ENCODE measurements around the gene MAPK7.
A peak's percentile ranks its signal among the peaks of the same experiment; 100 is the strongest.
"Not testable (repeated sequence)": the region's sequence is repeated elsewhere in the genome, so short reads cannot be mapped to it uniquely, and the experiment has no call there.

Gene MAPK7

DNA sequence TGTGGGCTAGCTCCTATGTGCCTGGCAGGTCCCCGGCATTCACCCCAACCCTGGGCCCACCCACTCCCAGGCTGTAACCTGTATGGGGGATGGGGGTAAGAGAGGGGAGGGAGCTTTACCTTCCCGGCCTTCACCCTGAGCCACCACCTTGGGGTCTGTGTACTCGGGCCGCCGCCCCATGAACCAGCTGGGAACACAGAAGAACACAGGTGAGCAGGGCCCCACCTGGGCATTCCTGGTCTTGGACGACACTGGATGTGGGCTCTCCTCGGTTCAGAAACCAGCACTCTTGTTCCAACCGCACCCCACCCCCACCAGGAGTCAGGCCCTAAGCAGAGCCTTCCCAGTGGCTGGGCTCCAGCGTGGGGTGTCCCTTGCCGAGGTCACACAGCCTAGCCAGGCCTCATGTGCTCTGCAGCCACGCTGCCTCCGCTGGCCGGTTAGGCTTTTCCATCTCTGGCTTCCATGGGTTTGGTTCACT is 34.6 kb upstream of the MAPK7 start:
- no peak for DNase-seq

DNA sequence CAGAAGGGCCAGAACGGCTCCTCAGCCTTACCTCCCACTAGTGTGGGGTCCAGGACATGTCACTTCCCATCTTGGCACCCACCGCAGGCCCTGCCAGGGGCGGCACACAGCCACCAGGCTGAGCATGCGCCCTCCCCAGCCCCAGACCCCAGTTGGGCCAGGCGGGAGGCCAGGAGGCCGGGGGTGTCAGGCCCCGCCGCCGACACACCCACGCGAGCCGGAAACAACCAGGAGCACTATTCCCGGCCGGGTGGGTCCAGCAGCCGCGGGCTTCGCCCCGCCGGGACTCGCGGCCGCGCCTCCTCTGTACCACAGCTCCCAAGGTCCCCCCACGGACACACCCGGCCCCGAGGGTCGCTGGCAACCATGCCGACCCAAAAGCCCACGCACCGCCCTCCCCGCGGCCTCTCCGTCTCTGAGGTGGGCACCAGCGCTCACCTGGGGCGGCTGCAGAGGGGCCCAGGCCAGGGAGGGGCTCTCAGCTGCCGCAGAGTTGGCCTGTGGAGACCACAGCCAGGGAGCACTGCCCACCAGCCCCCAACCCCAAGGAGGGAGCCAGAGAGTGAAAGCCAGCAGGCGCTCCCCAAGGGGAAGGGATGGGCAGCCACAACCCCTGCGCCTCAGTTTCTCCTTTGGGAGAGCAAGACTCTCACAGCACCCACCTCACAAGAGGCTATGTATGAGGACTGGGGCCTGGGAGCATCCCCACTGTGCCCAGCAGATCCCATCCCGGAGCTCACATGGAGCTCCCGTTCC is 33.8 kb upstream of the MAPK7 start:
- no peak for DNase-seq

DNA sequence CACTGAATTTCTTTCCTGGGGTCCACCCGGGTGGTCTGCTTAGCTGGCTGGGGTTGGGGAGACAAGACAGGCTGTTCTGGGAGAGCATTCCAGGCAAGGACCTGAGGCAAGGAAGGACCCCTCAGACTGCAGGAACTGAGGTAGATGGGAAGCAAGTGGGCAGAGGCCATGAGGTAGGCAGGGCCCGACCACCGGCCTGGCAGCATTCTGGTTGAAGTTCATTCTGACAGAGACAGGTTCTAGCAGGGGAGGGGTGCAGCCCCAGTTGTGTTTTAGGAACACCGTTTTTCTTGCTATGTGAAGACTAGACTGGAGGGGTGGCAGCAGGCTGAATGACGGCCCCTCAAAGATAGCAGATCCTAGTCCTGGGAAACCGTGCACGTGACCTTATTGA is 33.2 kb upstream of the MAPK7 start:
- DNase-seq: no peak

DNA sequence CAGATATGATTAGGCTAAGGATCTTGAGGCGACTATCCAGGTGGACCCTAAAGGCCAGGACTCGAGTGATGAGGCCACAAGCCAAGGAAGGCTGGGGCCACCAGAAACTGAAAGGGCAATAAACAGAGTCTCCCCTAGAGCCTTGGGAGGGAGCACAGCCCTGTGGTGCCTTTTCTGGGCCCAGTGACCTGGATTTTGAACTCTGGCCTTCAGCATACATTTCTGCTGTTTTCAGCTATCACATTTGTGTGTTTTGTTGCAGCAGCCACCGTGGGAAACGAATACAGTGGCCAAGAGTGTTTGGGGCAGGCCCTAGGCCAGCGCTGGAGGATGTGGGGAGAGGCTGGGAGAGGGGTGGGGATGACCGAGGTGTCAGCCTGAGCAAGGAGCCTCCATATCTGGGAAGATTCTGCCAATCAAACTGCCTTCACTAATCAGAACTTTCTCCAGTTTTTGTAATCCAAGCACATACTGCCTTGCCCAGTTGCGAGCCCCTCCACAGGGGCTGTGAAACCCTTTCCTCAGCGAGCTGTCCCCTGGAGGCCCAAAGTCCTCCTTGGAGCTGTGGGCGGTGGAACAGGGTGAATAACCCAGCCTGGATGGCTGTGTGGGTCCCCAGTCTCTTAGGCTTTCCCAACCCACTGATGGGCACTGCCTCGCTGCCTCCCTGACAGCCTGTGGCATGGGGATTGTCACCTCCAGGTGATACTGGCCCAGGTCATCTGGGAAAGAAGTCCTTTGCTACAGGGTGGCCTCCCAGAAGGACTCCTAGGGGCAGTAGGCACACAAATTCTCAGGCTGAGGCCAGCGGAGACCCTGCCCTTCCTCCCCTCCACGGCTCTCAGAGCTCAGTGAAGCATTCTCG is 32.6 kb upstream of the MAPK7 start:
- no peak for DNase-seq

DNA sequence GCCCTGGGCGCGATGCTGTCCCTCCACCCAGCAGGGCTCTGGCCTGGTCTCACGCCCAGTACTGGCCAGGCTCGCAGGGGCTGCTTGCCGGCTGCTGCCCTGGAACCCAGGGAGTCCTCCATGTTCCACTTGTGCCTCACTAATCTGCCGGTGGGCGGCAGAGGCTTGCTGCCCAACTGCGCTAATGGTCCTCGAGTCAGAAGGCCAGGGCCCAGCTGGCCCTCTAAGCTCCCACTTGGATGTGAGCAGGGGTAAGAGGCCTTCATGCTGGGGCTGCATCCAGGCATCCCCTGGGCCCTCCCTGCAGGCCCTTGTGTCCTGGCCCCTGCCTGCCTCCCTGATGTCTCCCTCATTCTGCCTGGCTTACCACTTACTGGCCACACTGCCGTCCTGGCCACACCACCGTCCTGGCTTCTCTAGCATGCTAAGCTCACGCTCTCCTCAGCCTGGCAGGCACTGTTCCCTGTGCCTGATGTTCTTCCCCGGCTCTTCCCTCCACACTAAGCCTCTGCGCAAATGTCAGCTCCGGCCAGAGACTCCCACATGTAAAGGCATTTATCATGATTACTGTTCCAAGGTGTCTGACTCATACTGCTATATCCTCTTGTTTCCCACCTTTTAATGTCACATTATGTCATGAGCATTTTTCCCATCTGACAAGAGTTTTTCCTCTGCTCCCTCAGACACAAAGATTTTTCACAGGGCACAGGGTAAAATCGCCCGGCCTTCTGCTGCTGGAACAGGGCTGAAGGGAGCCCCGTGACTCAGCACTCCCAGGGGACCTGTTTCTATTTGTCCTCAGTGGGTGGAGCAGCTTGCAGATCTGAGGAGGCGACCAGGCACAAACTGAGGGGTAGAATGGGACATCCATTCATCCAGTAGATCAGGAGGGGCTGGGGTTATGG is 31.7 kb upstream of the MAPK7 start:
- no peak for DNase-seq

DNA sequence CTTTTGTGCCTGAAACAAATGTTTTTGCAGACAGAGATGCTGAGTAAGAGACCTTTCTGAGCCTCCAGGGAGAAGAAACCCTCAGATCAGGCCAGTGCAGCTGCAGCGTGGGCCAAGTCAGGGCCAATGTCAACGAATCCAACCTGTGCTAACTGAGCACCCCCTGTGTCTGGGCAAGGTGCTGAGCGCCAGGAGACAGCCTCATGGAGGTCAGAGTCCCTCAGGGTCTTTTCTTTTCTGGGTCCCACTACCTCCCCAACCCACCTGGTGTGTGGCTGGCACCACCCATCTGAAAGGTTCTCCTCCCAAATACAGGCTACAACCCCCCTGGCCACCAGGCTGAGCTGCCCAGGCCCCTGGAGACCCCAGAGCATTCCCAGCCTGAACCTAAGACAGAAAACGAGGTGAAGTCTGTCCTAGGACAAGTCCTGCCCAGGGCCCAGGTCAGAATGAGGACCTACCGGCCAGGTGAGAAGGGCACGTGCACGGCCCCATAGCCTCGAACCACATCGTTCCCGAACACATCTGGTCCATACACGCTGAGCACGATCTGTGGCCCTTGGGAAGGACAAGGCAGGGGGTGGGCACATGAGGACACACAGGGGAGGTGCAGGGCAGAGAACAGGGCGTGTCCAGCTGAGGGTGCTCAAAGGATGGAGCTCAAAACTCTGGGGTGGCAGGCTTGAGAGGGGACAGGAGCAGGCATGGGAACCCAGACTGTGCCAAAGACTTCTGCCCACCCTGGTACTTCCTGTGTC is 30.8 kb upstream of the MAPK7 start:
- DNase-seq: no peak

DNA sequence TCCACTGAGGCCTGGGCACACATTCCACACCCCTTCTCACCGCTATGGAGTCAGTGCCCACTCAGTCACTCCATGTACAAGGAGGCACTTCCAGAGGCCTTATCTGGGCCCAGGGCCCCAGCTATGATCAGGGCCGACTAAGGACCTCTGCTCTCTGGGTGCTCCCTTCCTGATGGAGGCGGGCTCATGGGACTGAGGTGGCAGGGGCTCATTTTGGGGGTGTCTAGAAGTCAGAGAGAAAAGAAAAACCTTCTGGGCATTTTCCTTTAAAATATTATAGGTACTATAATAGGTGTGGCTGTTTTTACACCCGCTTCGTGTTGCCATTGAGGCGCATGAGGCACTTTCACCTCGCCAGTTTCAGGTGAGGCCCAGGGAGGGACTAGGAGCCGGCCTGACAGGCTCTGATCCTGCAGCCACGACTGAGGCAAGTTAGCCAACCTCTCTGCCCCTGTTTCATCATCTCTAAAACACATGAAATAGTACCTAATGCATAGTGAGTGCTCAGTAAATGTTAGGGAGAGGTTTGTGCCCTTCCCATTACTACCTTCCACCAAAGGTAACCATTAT is 30.1 kb upstream of the MAPK7 start:
- no peak for DNase-seq

DNA sequence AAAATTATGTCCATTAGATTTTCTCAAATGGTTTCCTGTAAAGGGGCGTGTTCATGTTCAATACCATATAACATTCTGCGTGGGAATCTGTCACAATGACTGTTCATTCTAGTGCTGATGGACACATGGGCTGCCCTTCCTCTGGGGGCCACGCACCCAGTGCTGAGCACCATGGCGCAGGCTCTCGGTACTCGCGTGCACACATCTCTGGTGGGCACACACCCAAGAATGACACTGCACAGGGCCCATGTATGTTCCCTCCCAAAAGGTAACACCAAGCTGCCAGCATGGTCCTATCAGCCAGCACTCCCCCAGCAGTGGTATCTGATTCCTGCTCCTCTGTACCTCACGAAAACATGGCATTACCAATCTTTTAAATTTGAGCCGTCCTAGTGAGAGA is 29.5 kb upstream of the MAPK7 start:
- no peak for DNase-seq

DNA sequence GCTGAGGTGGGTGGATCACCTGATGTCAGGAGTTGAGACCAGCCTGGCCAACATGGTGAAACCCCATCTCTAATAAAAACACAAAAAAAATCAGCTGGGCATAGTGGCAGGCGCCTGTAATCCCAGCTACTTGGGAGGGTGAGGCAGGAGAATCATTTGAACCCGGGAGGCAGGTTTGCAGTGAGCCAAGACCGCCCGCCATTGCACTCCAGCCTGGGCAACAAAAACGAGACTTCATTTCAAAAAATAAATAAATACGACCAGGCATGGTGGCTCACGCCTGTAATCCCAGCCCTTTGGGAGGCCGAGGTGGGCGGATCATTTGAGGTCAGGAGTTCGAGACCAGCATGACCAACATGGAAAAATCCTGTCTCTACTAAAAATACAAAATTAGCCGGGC is 24.9 kb upstream of the MAPK7 start:
- not testable (repeated sequence) for DNase-seq

DNA sequence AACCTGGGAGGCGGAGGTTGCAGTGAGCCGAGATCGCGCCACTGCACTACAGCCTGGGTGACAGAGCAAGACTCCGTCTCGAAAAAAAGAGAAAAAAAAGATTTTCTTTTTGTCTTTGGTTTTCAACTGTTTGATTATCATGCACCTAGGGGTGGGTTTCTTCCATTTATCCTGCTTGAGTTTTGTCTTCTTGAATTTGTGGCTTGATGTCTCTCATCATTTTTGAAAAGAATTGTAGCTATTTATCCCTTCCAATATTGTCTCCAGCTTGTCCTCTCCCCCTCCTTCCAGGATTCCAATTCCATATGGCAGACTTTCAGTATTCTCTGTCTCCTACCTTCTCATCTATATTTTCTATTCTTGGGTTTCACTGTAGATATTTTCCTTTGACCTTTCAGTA is 23.6 kb upstream of the MAPK7 start:
- no peak for DNase-seq

DNA sequence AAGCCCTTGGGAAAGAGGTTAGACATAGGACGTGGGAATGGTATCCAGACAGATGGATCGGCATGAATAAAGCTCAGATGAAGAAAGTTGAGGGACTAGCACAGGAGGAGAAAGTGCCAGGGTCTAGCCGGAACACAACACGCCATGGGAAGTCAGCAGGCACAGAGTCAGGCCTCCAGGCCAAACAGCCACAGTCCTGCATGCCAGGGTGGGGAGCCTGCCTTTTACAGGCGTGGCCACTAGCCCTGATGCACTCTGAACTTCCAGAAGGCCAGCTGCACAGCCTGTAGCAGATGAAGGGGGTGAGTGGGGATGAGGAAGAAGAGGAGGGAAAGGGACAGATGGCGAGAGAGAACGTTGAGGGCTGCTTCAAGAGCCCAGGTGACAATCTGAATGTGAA is 20.9 kb upstream of the MAPK7 start:
- no peak for DNase-seq

DNA sequence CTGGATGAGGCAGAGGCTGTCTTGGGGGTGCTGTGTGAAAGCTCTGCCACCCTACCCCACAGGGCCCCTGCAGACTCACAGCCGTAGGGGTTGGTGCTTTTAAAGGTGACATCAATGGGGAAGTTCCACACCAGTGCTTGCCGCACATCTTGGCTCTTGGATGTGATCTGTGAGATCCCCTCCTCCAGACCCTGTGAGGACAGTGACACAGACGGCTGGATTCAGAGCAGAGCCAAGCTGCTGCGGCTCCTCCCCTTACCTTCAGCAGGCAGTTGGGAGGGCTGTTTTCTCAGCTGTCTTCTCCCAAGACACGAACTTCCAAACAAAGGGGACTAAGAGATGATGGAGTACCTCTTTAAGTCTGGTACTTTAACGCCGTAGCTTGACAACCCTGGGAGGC is 20.5 kb upstream of the MAPK7 start:
- DNase-seq: no peak

DNA sequence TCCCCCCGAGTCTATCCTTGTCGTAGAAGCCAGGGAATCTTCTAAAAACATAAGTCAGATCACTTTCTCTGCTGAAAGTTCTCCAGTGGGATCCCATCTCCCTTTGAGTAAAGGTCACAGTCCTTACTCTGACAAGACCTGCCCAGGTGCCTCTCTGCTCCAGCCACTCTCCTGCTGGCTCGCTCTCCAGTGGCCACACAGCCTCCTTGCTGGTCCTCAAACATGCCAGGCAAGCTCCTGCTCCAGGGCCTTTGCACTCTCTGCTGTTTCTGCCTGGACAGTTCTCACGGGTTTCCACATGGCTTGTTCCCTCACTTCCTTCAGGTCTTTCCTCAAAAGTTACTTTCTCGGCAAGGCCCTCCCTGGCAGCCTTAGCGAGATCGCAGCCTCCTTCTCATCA is 19.1 kb upstream of the MAPK7 start:
- DNase-seq: no peak

DNA sequence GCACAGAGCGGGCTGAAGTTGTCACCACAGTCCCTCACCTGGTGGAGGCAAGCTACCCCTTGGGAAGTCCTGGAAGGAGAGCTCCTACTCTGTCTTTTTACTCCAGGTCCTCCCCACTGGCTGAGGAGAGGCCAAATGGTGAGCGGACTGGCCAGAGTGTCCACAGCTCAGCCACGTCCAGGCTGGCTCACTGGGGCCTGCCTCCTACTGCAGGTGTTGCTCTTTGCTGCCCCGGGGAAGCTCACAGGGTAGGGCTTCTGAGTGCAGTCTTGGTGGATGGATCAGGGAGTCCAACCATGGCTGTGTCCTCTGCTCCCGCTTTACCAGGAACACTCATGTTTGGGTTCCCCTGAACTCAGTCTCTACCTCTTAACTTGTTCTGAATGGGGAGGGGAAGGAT is 18.4 kb upstream of the MAPK7 start:
- no peak for DNase-seq

DNA sequence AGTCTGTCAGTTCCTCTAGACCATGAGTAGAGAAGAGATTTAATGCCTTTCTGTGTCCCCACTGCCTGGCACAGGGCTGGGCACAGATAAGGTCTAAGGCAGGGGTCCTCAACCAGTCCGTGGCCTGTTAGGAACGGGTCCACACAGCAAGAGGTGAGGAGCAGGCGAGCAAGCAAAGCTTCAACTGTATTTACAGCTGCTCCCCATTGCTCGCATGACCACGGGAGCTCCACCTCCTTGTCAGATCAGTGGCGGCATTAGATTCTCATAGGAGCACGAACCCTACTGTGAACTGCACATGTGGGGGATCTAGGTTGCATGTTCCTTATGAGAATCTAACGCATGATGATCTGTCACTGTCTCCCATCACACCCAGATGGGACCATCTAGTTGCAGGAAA is 17.5 kb upstream of the MAPK7 start:
- DNase-seq: no peak

DNA sequence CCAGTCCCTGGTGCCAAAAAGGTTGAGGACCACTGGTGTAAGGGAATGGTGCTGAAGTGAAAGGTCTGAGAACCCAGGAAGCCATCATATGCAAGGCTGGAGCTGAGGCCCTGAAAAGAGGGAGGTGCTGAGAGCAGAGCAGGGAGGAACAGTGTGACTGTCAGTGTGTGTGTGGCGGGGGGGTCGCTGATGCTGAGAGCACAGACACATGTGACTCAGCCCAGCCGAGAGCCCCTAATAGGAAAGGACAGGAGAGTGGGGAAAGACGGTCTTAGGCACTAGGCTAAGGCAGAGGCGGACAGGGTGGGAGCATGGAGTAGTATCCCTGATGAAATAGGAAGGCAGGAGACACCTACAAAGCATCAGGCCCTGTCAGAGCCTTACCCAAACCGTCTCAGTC is 17.0 kb upstream of the MAPK7 start:
- no peak for DNase-seq

DNA sequence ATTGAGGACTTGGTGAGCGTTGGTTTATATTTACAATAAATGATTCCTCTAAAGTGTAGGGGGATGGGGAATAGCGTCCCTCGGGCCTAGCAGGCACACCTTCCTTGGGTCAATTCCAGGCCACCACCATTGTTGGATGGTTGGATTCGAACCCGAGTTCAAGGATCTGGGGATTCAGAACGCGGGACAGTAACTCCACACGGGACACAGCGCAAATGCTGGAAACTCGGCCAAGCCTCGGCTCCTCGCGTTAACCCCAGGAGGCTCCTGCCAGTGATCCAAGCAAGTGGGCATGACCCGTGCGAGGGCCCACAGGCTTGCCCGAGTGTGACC is 16.4 kb upstream of the MAPK7 start:
- no peak for DNase-seq

DNA sequence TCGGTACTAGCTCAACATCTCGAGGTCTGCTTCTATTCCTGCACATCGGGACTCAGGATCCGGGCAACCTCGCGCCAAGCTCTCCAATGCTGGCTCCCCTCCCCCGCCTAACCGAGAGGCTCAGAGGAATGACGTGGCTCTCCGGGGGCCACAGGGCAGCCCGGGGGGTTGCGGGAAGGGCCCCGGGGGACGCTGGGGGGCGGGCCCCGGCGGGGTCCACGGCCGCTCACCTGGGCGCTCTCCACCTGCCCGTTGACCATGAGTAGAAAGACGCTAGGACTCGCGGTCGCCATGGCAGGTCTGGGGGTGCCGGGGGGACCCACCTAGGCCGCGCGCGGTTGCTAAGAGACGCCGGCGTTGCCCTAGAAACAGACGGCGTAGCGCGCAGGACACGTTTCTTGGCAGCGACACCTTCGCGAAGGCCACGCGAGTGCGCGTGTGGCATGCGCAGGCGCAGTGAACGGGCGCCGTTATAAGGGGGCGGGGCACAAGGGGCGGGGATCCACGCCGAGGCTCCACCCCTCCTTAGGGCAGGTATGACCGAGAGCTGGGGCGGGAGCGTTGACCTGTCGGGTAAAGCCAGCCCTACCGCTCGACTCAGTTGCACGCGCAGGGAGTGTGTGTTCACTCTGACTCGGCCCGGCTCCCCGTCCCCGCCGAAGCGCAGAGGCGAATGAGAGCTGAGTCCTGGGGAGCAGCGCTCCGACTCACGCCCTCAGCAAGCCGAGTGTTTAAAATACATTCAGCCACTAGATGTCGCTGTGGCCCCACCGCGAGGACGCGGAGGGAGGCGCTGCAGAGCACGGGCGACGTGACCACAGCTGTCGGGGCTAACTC is 15.8 kb upstream of the MAPK7 start, which contains the start of gene B9D1:
B9D1 (minus strand) TSS at position 447 of the 837 bp plus-strand sequence; CDS start at position 293, 154 bp downstream.
- DNase-seq: peak; percentile 92

DNA sequence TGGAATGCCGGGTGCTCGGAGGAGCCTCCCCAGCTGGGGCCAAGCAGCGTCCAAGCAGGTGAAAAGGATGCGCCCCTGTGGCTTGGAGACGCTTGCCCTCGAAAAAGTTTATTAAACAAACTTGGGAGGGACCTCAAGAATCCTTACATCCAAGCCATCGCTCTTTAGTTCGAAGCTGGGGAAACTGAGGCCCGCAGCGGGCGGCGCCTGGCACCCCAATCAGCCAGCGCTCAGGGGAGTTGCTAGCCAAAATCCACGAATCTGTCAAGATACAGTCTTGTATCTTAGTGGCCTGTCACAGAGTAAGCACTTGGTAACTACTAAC is 15.2 kb upstream of the MAPK7 start:
- DNase-seq: no peak

DNA sequence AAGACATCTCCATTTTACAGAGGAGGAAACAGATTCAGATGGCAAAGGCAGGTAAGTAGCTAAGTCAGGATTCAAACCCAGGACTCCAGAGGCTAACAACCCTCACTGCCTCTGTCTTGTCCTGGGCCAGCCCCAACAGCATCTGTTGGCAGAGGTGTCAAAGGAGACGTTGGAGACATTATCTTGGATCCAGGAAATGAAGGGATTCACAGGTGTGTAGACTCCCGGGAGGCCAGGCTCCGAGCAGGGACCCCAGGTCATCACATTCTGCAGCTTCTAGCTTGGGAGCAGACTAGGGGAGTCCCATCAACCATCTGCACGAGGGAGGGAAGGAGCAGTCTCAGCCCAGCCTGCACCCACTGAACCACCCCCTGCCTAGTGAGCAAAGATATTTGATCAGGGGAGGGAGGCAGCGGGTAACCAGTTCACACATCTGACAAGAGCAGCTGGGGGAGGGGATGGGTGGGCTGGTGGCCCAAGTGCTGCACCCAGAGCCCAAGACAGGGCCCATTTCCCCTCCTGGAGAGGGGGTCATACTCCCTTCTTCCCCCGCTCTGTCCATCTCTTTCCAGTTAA is 14.8 kb upstream of the MAPK7 start:
- DNase-seq: no peak

Measured in activated CD4-positive, alpha-beta T cell treated with anti-CD3 and anti-CD28 coated beads, Interleukin-2, amount 50 U/mL, for 16 hours (primary cell).